A673 (cell line): ENCODE data around the gene PLA2G10. TPM values are rescaled to one million over a fixed set of nuclear protein-coding genes. Genes with fewer than 3 reads are reported as not detected.
"Not testable (repeated sequence)": the region's sequence is repeated elsewhere in the genome, so short reads cannot be mapped to it uniquely, and the experiment has no call there.

Source experiments
- BruUV-seq: library from RNA; stranded (reverse); fragments of 400-500 nt; replicated peaks from 2 replicates; lab custom pipeline; 2021; lab: Mats Ljungman, UMichigan
- CTCF ChIA-PET: fragments of 300-600 bp; sonication (Branson Sonifier 250); formaldehyde crosslinking; loops from one replicate; lab custom pipeline; 2022; ENCODE audit warnings: antibody characterized with exemption; lab: Charles Lee
- POLR2A ChIA-PET: fragments of 300-600 bp; sonication (Branson Sonifier 250); formaldehyde crosslinking; loops from one replicate; lab custom pipeline; 2022; ENCODE audit warnings: antibody characterized with exemption; ENCODE audit not compliant: low non-redundant PET; lab: Charles Lee
- DNase-seq: peaks from one replicate; pipeline ENCODE4 v3.0.0-alpha.2; 2015; ENCODE audit warnings: low spot score
- H3K27ac ChIP-seq: fragments of 200-600 bp; sonication (generic); 2 replicates; pipeline ENCODE4 v1.5.1; 2016; ENCODE audit warnings: mixed run types, low read depth, mild to moderate bottlenecking, mixed read lengths, antibody characterized with exemption, low read length; ENCODE audit not compliant: poor library complexity, severe bottlenecking
- H3K27me3 ChIP-seq: fragments of 200-600 bp; sonication (generic); replicated peaks from 2 replicates; pipeline ENCODE4 v1.6.1; 2017; ENCODE audit warnings: mixed run types, low read depth, mild to moderate bottlenecking, mixed read lengths, antibody characterized with exemption, low read length; ENCODE audit not compliant: insufficient read depth, poor library complexity
- H3K36me3 ChIP-seq: fragments of 200-600 bp; sonication (generic); 2 replicates; pipeline ENCODE4 v1.6.1; 2016; ENCODE audit warnings: mixed run types, mild to moderate bottlenecking, mixed read lengths, antibody characterized with exemption, low read length; ENCODE audit not compliant: insufficient read depth, poor library complexity, severe bottlenecking
- H3K4me1 ChIP-seq: fragments of 200-600 bp; sonication (generic); 2 replicates; pipeline ENCODE4 v1.6.1; 2017; ENCODE audit warnings: mixed run types, mild to moderate bottlenecking, mixed read lengths, antibody characterized with exemption, low read length; ENCODE audit not compliant: insufficient read depth, poor library complexity, severe bottlenecking
- H3K4me3 ChIP-seq: fragments of 200-600 bp; sonication (generic); 2 replicates; pipeline ENCODE4 v1.5.1; 2016; ENCODE audit warnings: low read depth, mixed run types, mild to moderate bottlenecking, mixed read lengths, low read length; ENCODE audit not compliant: poor library complexity, severe bottlenecking
- H3K9me3 ChIP-seq: fragments of 200-600 bp; sonication (generic); 2 replicates; pipeline ENCODE4 v1.6.1; 2016; ENCODE audit warnings: mixed run types, low read depth, mild to moderate bottlenecking, mixed read lengths, antibody characterized with exemption, low read length; ENCODE audit not compliant: poor library complexity, severe bottlenecking
- CTCF ChIP-seq: fragments of 300-800, 200-600 bp; sonication (generic); conservative IDR thresholded peaks from 2 replicates; pipeline ENCODE4 v1.5.1; 2017; ENCODE audit warnings: low read depth, mild to moderate bottlenecking, antibody characterized with exemption, low read length, moderate library complexity, mixed read lengths
- EZH2 ChIP-seq: fragments of 200-600 bp; sonication (generic); IDR thresholded peaks from 2 replicates; pipeline ENCODE4 v1.6.1; 2017; ENCODE audit warnings: borderline replicate concordance, low read depth, mild to moderate bottlenecking, mixed read lengths, antibody characterized with exemption, low read length; ENCODE audit not compliant: poor library complexity, severe bottlenecking
- intact Hi-C: fragments of 100-400 bp; cut with micrococcal nuclease; formaldehyde crosslinking; loops from one replicate; pipeline ENCODE4 v1.10.0; 2022; ENCODE audit not compliant: unreplicated experiment
- total RNA-seq: library from RNA; stranded (reverse); gene quantifications from 2 replicates; pipeline ENCODE4 v1.2.3, GENCODE V29; 2021

Gene PLA2G10
- total RNA-seq, 1 experiment from 2014 or later: not detected

GRCh38 chr16:14681115-14681514 is 13.0 kb downstream of the PLA2G10 start:
- Histone ChIP-seq H3K4me1 (no peaks in the 10 kb centered on the region), H3K4me3 (no peak overlapping the region), H3K27me3 (no peaks in the 10 kb centered on the region), H3K36me3 (no peaks in the 10 kb centered on the region), H3K9me3 (no peaks in the 10 kb centered on the region), H3K27ac (no peak overlapping the region)
- POLR2A ChIA-PET: no interaction called here
- CTCF ChIA-PET: no interaction called here
- no peak for DNase-seq
- no TSS peak for BruUV-seq
- TF ChIP-seq CTCF (no peak), EZH2 (no peak)
- intact Hi-C loops: no loop called here

DNA sequence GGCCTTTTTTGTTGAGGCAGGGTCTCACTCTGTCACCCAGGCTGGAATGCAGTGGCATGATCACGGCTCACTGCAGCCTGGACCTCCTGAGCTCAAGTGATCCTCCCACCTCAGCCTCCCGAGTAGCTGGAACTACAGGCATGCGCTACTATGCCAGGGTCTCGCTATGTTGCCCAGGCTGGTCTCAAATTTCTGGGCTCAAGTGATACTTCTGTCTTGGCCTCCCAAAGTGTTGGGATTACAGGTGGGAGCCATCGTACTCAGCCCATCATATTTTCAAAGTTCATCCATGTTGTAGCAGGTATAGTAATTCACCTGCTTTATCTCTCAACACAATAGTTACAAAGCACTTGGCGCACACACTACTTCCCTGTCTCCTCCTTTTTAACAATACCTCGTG is 13.7 kb downstream of the PLA2G10 start:
- H3K4me3 ChIP-seq, H3K27ac ChIP-seq, H3K27me3 ChIP-seq, intact Hi-C loops, H3K36me3 ChIP-seq, DNase-seq, BruUV-seq, H3K9me3 ChIP-seq, H3K4me1 ChIP-seq, CTCF ChIA-PET, POLR2A ChIA-PET: not testable (repeated sequence)

- ChIA-PET CTCF (no interaction called here), POLR2A (no interaction called here)
- H3K36me3 ChIP-seq: no peaks in the 10 kb centered on the region
- no peaks in the 10 kb centered on the region for H3K9me3 ChIP-seq
- TF ChIP-seq CTCF (no peak), EZH2 (no peak)
- H3K27ac ChIP-seq: no peak overlapping the region
- no peak overlapping the region for H3K4me3 ChIP-seq
- no peaks in the 10 kb centered on the region for H3K4me1 ChIP-seq
- intact Hi-C loops: no loop called here
- H3K27me3 ChIP-seq: no peaks in the 10 kb centered on the region
- no peak for DNase-seq
- no TSS peak for BruUV-seq
These were observed 15.2 kb downstream of the PLA2G10 start for GRCh38 chr16:14678748-14679497.

GRCh38 chr16:14677627-14678026 is 16.5 kb downstream of the PLA2G10 start:
- no TSS peak for BruUV-seq
- no peak overlapping the region for H3K27ac ChIP-seq

More at GRCh38 chr16:14677627-14678026, 16.5 kb downstream of the PLA2G10 start:
- POLR2A ChIA-PET: no interaction called here
- no peaks in the 10 kb centered on the region for H3K27me3 ChIP-seq
- no peaks in the 10 kb centered on the region for H3K9me3 ChIP-seq
- no peak overlapping the region for H3K4me3 ChIP-seq
- H3K36me3 ChIP-seq: no peaks in the 10 kb centered on the region
- intact Hi-C loops: no loop called here
- CTCF ChIA-PET: no interaction called here
- TF ChIP-seq CTCF (no peak), EZH2 (no peak)
- no peak for DNase-seq
- H3K4me1 ChIP-seq: no peaks in the 10 kb centered on the region
